ENCODE measurements around the gene TMEM232. TPM values are rescaled to one million over a fixed set of nuclear protein-coding genes. Genes with fewer than 3 reads are reported as not detected.
"Not testable (repeated sequence)": the region's sequence is repeated elsewhere in the genome, so short reads cannot be mapped to it uniquely, and the experiment has no call there.

The TMEM232 gene
- total RNA-seq, 1 experiment from 2014 or later: 1.6 TPM

DNA sequence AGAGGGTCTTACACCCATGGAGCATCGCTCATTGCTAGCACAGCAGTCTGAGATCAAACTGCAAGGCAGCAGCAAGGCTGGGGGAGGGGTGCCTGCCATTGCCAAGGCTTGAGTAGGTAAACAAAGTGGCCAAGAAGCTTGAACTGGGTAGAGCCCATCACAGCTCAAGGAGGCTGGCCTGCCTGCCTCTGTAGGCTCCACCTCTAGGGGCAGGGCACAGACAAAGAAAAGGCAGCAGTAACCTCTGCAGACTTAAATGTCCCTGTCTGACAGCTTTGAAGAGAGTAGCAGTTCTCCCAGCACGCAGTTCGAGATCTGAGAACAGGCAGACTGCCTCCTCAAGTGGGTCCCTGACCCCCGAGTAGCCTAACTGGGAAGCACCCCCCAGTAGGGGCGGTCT lies 33.8 kb downstream of the TMEM232 start:
- not testable (repeated sequence) for H2BK15ac ChIP-seq (ENCODE audit: low read depth, low read length); H2BK120ac ChIP-seq (ENCODE audit: low read depth, low read length, poor library complexity, severe bottlenecking); H3K4ac ChIP-seq (ENCODE audit: low read depth, low read length); H3K56ac ChIP-seq (ENCODE audit: insufficient read length, low read depth, low read length); H3K4me3 Mint-ChIP-seq; H3K18ac ChIP-seq (ENCODE audit: insufficient read length, low read depth, low read length); H2BK20ac ChIP-seq (ENCODE audit: low read depth, low read length, poor library complexity, severe bottlenecking); H3K14ac ChIP-seq (ENCODE audit: insufficient read depth, low read length); H3K9ac ChIP-seq (ENCODE audit: extremely low read depth, insufficient read length, low read length); H3K27ac ChIP-seq (ENCODE audit: insufficient read length, low read depth, low read length); H2BK12ac ChIP-seq (ENCODE audit: insufficient read length, low read depth, low read length); H4K8ac ChIP-seq (replicated peaks; ENCODE audit: insufficient read length, low read depth, low read length); H3T11ph ChIP-seq (ENCODE audit: low read length); H3K27me3 ChIP-seq (ENCODE audit: insufficient read depth, low read length); H3K4me2 ChIP-seq (ENCODE audit: insufficient read depth, insufficient read length, low read length); H4K5ac ChIP-seq (ENCODE audit: insufficient read length, low read depth, low read length); H3K27ac Mint-ChIP-seq; H4K20me1 ChIP-seq (ENCODE audit: control insufficient read depth, insufficient read depth, insufficient read length); H3K79me2 ChIP-seq (ENCODE audit: insufficient read depth, low read length); H3K23ac ChIP-seq (ENCODE audit: insufficient read length, low read depth, low read length); H3K9me3 Mint-ChIP-seq; H2AK5ac ChIP-seq (ENCODE audit: insufficient read length, low read length); H2BK5ac ChIP-seq (ENCODE audit: insufficient read length, low read length); H4K91ac ChIP-seq (ENCODE audit: insufficient read length, low read depth, low read length); H3K36me3 Mint-ChIP-seq (ENCODE audit: insufficient read depth in 1 of 3, low read depth in 3 of 3); H3K23me2 ChIP-seq (ENCODE audit: insufficient read length, low read depth, low read length, poor library complexity, severe bottlenecking); H3K79me1 ChIP-seq (ENCODE audit: insufficient read depth, low read depth, low read length, poor library complexity, severe bottlenecking); H3K9me3 ChIP-seq (ENCODE audit: control insufficient read depth, low read depth, low read length); H3K27me3 Mint-ChIP-seq (ENCODE audit: low read depth); H2AFZ ChIP-seq (ENCODE audit: low read length); H3K4me1 ChIP-seq (ENCODE audit: insufficient read depth, low read length)
- peaks cover 4 to 14% of the 10 kb centered on the region in 2 experiments for H3K4me1 Mint-ChIP-seq
- no CpG with 5 or more reads among the region's 5 CpGs for WGBS (ENCODE audit: extremely low coverage, insufficient read length, low lambda C conversion rate)
- TF ChIP-seq, protein P1, sequence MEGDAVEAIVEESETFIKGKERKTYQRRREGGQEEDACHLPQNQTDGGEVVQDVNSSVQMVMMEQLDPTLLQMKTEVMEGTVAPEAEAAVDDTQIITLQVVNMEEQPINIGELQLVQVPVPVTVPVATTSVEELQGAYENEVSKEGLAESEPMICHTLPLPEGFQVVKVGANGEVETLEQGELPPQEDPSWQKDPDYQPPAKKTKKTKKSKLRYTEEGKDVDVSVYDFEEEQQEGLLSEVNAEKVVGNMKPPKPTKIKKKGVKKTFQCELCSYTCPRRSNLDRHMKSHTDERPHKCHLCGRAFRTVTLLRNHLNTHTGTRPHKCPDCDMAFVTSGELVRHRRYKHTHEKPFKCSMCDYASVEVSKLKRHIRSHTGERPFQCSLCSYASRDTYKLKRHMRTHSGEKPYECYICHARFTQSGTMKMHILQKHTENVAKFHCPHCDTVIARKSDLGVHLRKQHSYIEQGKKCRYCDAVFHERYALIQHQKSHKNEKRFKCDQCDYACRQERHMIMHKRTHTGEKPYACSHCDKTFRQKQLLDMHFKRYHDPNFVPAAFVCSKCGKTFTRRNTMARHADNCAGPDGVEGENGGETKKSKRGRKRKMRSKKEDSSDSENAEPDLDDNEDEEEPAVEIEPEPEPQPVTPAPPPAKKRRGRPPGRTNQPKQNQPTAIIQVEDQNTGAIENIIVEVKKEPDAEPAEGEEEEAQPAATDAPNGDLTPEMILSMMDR (conservative IDR thresholded peaks at IDR 0.05): peak; percentile 39
- DNase-seq: peak; percentile 72

DNA sequence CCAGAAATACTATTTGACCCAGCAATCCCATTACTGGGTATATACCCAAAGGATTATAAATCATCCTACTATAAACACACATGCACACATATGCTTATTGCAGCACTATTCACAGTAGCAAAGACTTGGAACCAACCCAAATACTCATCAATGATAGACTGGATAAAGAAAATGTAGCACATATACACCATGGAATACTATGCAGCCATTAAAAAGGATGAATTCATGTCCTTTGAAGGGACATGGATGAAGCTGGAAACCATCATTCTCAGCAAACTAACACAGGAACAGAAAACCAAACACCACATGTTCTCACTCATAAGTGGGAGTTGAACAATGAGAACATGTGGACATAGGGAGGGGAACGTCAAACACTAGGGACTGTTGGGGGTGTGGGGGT lies 35.9 kb downstream of the TMEM232 start:
- H2BK12ac ChIP-seq (ENCODE audit: insufficient read length, low read depth, low read length); H3K14ac ChIP-seq (ENCODE audit: insufficient read depth, low read length); H3K9ac ChIP-seq (ENCODE audit: extremely low read depth, insufficient read length, low read length); H3K79me1 ChIP-seq (ENCODE audit: insufficient read depth, low read depth, low read length, poor library complexity, severe bottlenecking); H3K27ac ChIP-seq (ENCODE audit: insufficient read length, low read depth, low read length); H3K27me3 ChIP-seq (ENCODE audit: insufficient read depth, low read length); H3K56ac ChIP-seq (ENCODE audit: insufficient read length, low read depth, low read length); H3K23ac ChIP-seq (ENCODE audit: insufficient read length, low read depth, low read length); H3K23me2 ChIP-seq (ENCODE audit: insufficient read length, low read depth, low read length, poor library complexity, severe bottlenecking); H3K9me3 ChIP-seq (ENCODE audit: control insufficient read depth, low read depth, low read length); H2BK15ac ChIP-seq (ENCODE audit: low read depth, low read length); H4K91ac ChIP-seq (ENCODE audit: insufficient read length, low read depth, low read length); H2BK5ac ChIP-seq (ENCODE audit: insufficient read length, low read length); H3K27ac Mint-ChIP-seq; H3K9me3 Mint-ChIP-seq; H3K27me3 Mint-ChIP-seq (ENCODE audit: low read depth); H3K18ac ChIP-seq (ENCODE audit: insufficient read length, low read depth, low read length); DNase-seq; H3K4ac ChIP-seq (ENCODE audit: low read depth, low read length); H3K4me2 ChIP-seq (ENCODE audit: insufficient read depth, insufficient read length, low read length); H3K36me3 Mint-ChIP-seq (ENCODE audit: insufficient read depth in 1 of 3, low read depth in 3 of 3); H4K8ac ChIP-seq (replicated peaks; ENCODE audit: insufficient read length, low read depth, low read length); H3K4me3 Mint-ChIP-seq; H2AK5ac ChIP-seq (ENCODE audit: insufficient read length, low read length); H4K5ac ChIP-seq (ENCODE audit: insufficient read length, low read depth, low read length); H3K4me1 ChIP-seq (ENCODE audit: insufficient read depth, low read length); H3K79me2 ChIP-seq (ENCODE audit: insufficient read depth, low read length); H2AFZ ChIP-seq (ENCODE audit: low read length); H3T11ph ChIP-seq (ENCODE audit: low read length); H4K20me1 ChIP-seq (ENCODE audit: control insufficient read depth, insufficient read depth, insufficient read length); H2BK20ac ChIP-seq (ENCODE audit: low read depth, low read length, poor library complexity, severe bottlenecking); H2BK120ac ChIP-seq (ENCODE audit: low read depth, low read length, poor library complexity, severe bottlenecking): not testable (repeated sequence)
- peaks cover 4 to 14% of the 10 kb centered on the region in 2 experiments for H3K4me1 Mint-ChIP-seq
- no CpG with 5 or more reads among the region's 1 CpG for WGBS (ENCODE audit: extremely low coverage, insufficient read length, low lambda C conversion rate)

All from H9 (cell line).